Heart right ventricle (tissue), 16 donors: ENCODE data around the gene ANKFY1. TPM values are rescaled to one million over a fixed set of nuclear protein-coding genes. Genes with fewer than 3 reads are reported as not detected.

ENCODE experiments used
- ATAC-seq, 8 donors: fragments of 200-7000 bp; cut with Tn5 transposase; one replicate each; pipeline ENCODE4 v1.9.1; 2020; ENCODE audit warnings: mild to moderate bottlenecking in 8 of 8, moderate library complexity in 8 of 8, moderate number of reproducible peaks in 1 of 8
- DNase-seq, 2 donors: peaks; one replicate each; pipeline ENCODE4 v3.0.0-alpha.2; 2020
- H3K27ac ChIP-seq, 10 donors: fragments of 200-600 bp; sonication (generic) in 2 of 10; one replicate each; pipeline versions ENCODE4 v1.5.0 to v1.8.0; 2020 to 2022; ENCODE audit warnings: mild to moderate bottlenecking in 3 of 10
- H3K27me3 ChIP-seq, 7 donors: fragments of 200-600 bp; one replicate each; pipeline ENCODE4 v1.8.0; 2021 to 2022; ENCODE audit warnings: mild to moderate bottlenecking in 2 of 7
- H3K36me3 ChIP-seq, 9 donors: fragments of 200-600 bp; sonication (generic) in 1 of 9; one replicate each; pipeline versions ENCODE4 v1.5.0 to v1.8.0; 2020 to 2022; ENCODE audit warnings: mild to moderate bottlenecking in 2 of 9
- H3K4me1 ChIP-seq, 9 donors: fragments of 200-600 bp; sonication (generic) in 1 of 9; one replicate each; pipeline versions ENCODE4 v1.5.0 to v1.8.0; 2020 to 2022; ENCODE audit warnings: mild to moderate bottlenecking in 4 of 9
- H3K4me3 ChIP-seq, 10 donors: fragments of 200-600 bp; sonication (generic) in 2 of 10; one replicate each; pipeline versions ENCODE4 v1.5.0 to v1.8.0; 2020 to 2022; ENCODE audit warnings: mild to moderate bottlenecking in 7 of 10, moderate library complexity in 2 of 10
- H3K9me3 ChIP-seq, 11 donors: fragments of 200-600 bp in 10 of 11; sonication (generic) in 2 of 11; one replicate each; pipeline versions ENCODE4 v1.5.0 to v1.8.0; 2013 to 2022; ENCODE audit warnings: mild to moderate bottlenecking in 2 of 11, control low read depth in 1 of 11, moderate library complexity in 1 of 11
- WGBS, 2 donors: extraction: QIAGEN DNeasy Blood & Tissue Kit; methylation state at CpG; one replicate each; pipeline ENCODE4 v1.1.7; 2013; ENCODE audit warnings: inconsistent platforms in 1 of 2; 5-methylcytosine and 5-hydroxymethylcytosine counted together
- intact Hi-C, 10 donors: fragments of 100-400 bp; cut with DNase I; formaldehyde crosslinking; loops; one replicate each; pipeline versions ENCODE4 v1.11.1 to v1.14.2; 2022
- polyA plus RNA-seq, 2 donors: library from polyadenylated mRNA; stranded (reverse); fragments of 200-250 nt; gene quantifications; one replicate each; pipeline ENCODE4 v1.2.3, GENCODE V29; 2013
- total RNA-seq, 10 donors: library from RNA; stranded (reverse); fragmentation: NEBNext Ultra II Directional in 3 of 10; extraction: Animal tissue kit (Norgen Biotek cat#: 25700) in 3 of 10; gene quantifications; one replicate each; pipeline versions ENCODE4 v1.2.1 to v1.2.4, GENCODE V29; 2021 to 2023
- TF ChIP-seq, protein P1 (sequence below), 9 donors: fragments of 200-600 bp; sonication (generic) in 2 of 9; IDR thresholded peaks; one replicate each; pipeline versions ENCODE4 v1.5.0 to v1.8.0; 2021 to 2022; ENCODE audit warnings: antibody characterized with exemption in 9 of 9, mild to moderate bottlenecking in 5 of 9, moderate library complexity in 1 of 9
- donor health status: Arrhythmogenic right ventricular cardiomyopathy.
- donor health status: ischemic (EF 13 %, LVEDD 7.1; RV severe dilation, severe dysfunction).
- donor health status: healthy with polysubstance abuse.
- donor health status: DM: no; HTN: yes; CAD: no.
- donor health status: DM: no; HTN: no; CAD: no.
- donor health status: ischemic (EF 25% LVEDD 6.9; RV normal size, moderate dysfunction).
- donor health status: ischemic (EF 25% LVEDD 5.7; RV mildly dilated, moderate dysfunction).
- donor health status: healthy.
- donor health status: DM: yes; HTN: yes; CAD: no.
- donor health status: Ischemic cardiomyopathy.
- donor health status: ischemic (EF 35%, LVEDD 5.7; RV mildly dilated, moderate dysfunction).
- donor health status: nonischemic (EF 11% LVEDD 7.7; RV severe dilation, severe dysfunction).
- donor health status: DM: yes; HTN: yes; CAD: no.
- donor health status: PGD.
- donor health status: ischemic (EF 29% LVEDD 5.4; RV normal size, mild dysfunction).
- donor health status: nonischemic (EF 23%, LVEDD 6.1; RV moderate dilation, normal function).

Gene ANKFY1
- total and polyA plus RNA-seq, 12 donors = 8.6 to 34.4 (median 24.0) TPM

DNA sequence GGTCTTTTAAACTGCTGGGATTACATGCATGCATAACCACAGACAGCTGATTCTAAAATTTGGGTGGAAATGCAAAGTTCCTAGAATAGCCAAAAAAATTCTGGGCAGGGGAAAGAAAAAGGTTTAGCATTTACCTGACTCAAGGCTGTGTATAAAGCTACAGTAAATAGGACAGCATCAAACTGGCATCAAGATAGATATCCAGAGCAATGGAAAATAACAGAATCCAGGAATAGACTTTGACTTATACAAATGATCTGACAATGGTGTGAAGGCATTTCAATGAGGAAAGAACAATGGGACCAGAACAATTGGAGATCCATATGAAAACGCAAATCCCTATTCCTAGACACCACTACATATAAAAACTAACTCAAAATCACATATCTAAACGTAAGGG is 12.9 kb downstream of the ANKFY1 start:
- H3K27ac ChIP-seq = peak overlapping the region in 3 of 10 donors; percentile 29 to 35 (median 33)

DNA sequence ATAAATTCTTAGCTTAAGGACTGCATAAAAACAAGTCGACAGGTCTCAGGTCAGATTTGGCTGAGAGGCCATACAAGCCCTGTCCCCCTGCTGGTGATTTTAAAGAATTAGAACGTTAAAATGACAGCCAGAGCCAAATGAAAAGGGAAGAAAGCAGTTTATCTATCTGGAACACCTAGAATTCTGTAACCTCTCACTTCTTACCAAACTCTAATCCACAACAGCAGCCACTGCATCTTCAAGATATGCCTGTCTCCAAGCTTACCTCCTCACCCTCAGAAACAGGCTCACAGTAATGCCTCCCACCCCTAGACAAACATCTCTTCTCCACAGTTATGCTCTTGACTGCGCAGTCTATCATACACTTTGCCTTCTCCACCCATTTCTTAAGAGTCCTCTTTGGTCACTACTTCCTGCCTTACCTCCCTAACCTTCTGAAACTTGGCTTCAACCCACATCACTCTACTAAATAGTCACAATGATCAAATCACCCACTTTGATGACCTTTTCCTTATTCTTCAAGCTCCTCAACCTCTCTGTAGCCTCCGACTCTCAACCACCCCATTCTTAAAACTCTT is 14.2 kb downstream of the ANKFY1 start:
- DNase-seq (no peak), ATAC-seq (peak in 3 of 8 donors; percentile 6 to 50 (median 39))
- TF ChIP-seq, protein P1, sequence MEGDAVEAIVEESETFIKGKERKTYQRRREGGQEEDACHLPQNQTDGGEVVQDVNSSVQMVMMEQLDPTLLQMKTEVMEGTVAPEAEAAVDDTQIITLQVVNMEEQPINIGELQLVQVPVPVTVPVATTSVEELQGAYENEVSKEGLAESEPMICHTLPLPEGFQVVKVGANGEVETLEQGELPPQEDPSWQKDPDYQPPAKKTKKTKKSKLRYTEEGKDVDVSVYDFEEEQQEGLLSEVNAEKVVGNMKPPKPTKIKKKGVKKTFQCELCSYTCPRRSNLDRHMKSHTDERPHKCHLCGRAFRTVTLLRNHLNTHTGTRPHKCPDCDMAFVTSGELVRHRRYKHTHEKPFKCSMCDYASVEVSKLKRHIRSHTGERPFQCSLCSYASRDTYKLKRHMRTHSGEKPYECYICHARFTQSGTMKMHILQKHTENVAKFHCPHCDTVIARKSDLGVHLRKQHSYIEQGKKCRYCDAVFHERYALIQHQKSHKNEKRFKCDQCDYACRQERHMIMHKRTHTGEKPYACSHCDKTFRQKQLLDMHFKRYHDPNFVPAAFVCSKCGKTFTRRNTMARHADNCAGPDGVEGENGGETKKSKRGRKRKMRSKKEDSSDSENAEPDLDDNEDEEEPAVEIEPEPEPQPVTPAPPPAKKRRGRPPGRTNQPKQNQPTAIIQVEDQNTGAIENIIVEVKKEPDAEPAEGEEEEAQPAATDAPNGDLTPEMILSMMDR (IDR thresholded peaks at IDR 0.05) = peak; percentile 16 to 61 (median 50)
- H3K27ac ChIP-seq = peak overlapping the region in 2 of 10 donors; percentile 18 to 40
- H3K9me3 ChIP-seq = peaks cover 0 to 6% (median 0%) of the 10 kb centered on the region in 11 donors
- 49 to 53% methylated on average over 4 of the region's 4 CpGs for WGBS, 2 donors
- no peaks in the 10 kb centered on the region for H3K27me3 ChIP-seq
- H3K4me1 ChIP-seq = peaks cover 0 to 48% (median 33%) of the 10 kb centered on the region in 9 donors
- intact Hi-C loops = no loop called here
- no peak overlapping the region for H3K4me3 ChIP-seq
- peaks cover 0 to 23% (median 0%) of the 10 kb centered on the region in 9 donors for H3K36me3 ChIP-seq

More for the DNA sequence above, 12.9 kb downstream of the ANKFY1 start:
- DNase-seq (no peak), ATAC-seq (peak in 2 of 8 donors; percentile 50 to 64)
- H3K36me3 ChIP-seq = peaks cover 0 to 24% (median 0%) of the 10 kb centered on the region in 9 donors
- 81 to 90% methylated on average over 2 of the region's 2 CpGs for WGBS, 2 donors
- peaks cover 0 to 48% (median 35%) of the 10 kb centered on the region in 9 donors for H3K4me1 ChIP-seq
- intact Hi-C loops = no loop called here
- H3K27me3 ChIP-seq = no peaks in the 10 kb centered on the region
- TF ChIP-seq, protein P1 (IDR thresholded peaks at IDR 0.05) = no peak
- peaks cover 0 to 10% (median 0%) of the 10 kb centered on the region in 11 donors for H3K9me3 ChIP-seq
- no peak overlapping the region for H3K4me3 ChIP-seq

GRCh38 chr17:4248504-4249277 is 15.1 kb downstream of the ANKFY1 start:
- H3K36me3 ChIP-seq = peaks cover 0 to 22% (median 0%) of the 10 kb centered on the region in 9 donors
- ATAC-seq = peak in 3 of 8 donors; percentile 27 to 59 (median 47)
- TF ChIP-seq, protein P1 (IDR thresholded peaks at IDR 0.05) = no peak
- H3K9me3 ChIP-seq = no peaks in the 10 kb centered on the region
- 82 to 87% methylated on average over 7 of the region's 7 CpGs for WGBS, 2 donors
- peaks cover 0 to 55% (median 35%) of the 10 kb centered on the region in 9 donors for H3K4me1 ChIP-seq
- DNase-seq = no peak
- H3K4me3 ChIP-seq = no peak overlapping the region
- intact Hi-C loops = no loop called here
- peak overlapping the region in 4 of 10 donors; percentile 18 to 63 (median 36) for H3K27ac ChIP-seq
- H3K27me3 ChIP-seq = no peaks in the 10 kb centered on the region

- Histone ChIP-seq H3K27ac (peak overlapping the region in 4 of 10 donors; percentile 18 to 63 (median 32)), H3K9me3 (no peaks in the 10 kb centered on the region), H3K4me1 (peaks cover 0 to 61% (median 35%) of the 10 kb centered on the region in 9 donors), H3K27me3 (no peaks in the 10 kb centered on the region), H3K36me3 (peaks cover 0 to 29% (median 0%) of the 10 kb centered on the region in 9 donors), H3K4me3 (no peak overlapping the region)
- TF ChIP-seq, protein P1 (IDR thresholded peaks at IDR 0.05) = no peak
- intact Hi-C loops = no loop called here
- ATAC-seq (peak in 2 of 8 donors; percentile 39 to 53), DNase-seq (no peak)
- 87 to 88% methylated on average over 11 of the region's 11 CpGs for WGBS, 2 donors
Observed at GRCh38 chr17:4247971-4248388, 15.8 kb downstream of the ANKFY1 start.
